Activated naive CD4-positive, alpha-beta T cell treated with anti-CD3 and anti-CD28 coated beads, Interleukin-2, amount 50 U/mL, for 24 hours (primary cell): ENCODE measurements around the gene SLC9A1.
"Not testable (repeated sequence)": the region's sequence is repeated elsewhere in the genome, so short reads cannot be mapped to it uniquely, and the experiment has no call there.

ENCODE experiments used
- H3K27ac Mint-ChIP-seq: one replicate; pipeline ENCODE4 v1.8.0; 2021; ENCODE audit warnings: mild to moderate bottlenecking, mixed read lengths
- H3K27me3 Mint-ChIP-seq: one replicate; pipeline ENCODE4 v1.8.0; 2021; ENCODE audit warnings: mixed read lengths
- H3K36me3 Mint-ChIP-seq: one replicate; pipeline ENCODE4 v1.8.0; 2021; ENCODE audit warnings: mixed read lengths
- H3K4me1 Mint-ChIP-seq: one replicate; pipeline ENCODE4 v1.8.0; 2021; ENCODE audit warnings: mixed read lengths
- H3K4me3 Mint-ChIP-seq: one replicate; pipeline ENCODE4 v1.8.0; 2021; ENCODE audit warnings: mild to moderate bottlenecking, mixed read lengths
- H3K9me3 Mint-ChIP-seq: one replicate; pipeline ENCODE4 v1.8.0; 2021; ENCODE audit warnings: mixed read lengths

SLC9A1 gene

GRCh38 chr1:27154991-27155781, at the start of gene SLC9A1:
SLC9A1 (minus strand) TSS chr1:27155125; CDS start chr1:27154334, 791 bp downstream.
- H3K4me1 Mint-ChIP-seq = peaks cover 46% of the 10 kb centered on the region
- peak within 1 kb of the TSS; percentile 93 for H3K4me3 Mint-ChIP-seq
- H3K9me3 Mint-ChIP-seq = no peaks in the 10 kb centered on the region
- peak within 1 kb of the TSS; percentile 99 for H3K27ac Mint-ChIP-seq
- H3K27me3 Mint-ChIP-seq = no peaks in the 10 kb centered on the region
- no peaks in the 10 kb centered on the region for H3K36me3 Mint-ChIP-seq

- no peaks in the 10 kb centered on the region for H3K4me1 Mint-ChIP-seq
- no peak overlapping the region for H3K4me3 Mint-ChIP-seq
- no peaks in the 10 kb centered on the region for H3K9me3 Mint-ChIP-seq
- no peaks in the 10 kb centered on the region for H3K27me3 Mint-ChIP-seq
- H3K36me3 Mint-ChIP-seq = no peaks in the 10 kb centered on the region
- H3K27ac Mint-ChIP-seq = no peak overlapping the region
Observed at GRCh38 chr1:27203946-27204345, 49.0 kb upstream of the SLC9A1 start.

- no peaks in the 10 kb centered on the region for H3K9me3 Mint-ChIP-seq
- H3K27ac Mint-ChIP-seq = no peak overlapping the region
- peaks cover 6% of the 10 kb centered on the region for H3K4me1 Mint-ChIP-seq
- no peak overlapping the region for H3K4me3 Mint-ChIP-seq
- no peaks in the 10 kb centered on the region for H3K27me3 Mint-ChIP-seq
- no peaks in the 10 kb centered on the region for H3K36me3 Mint-ChIP-seq
Observed at GRCh38 chr1:27201295-27201694, 46.4 kb upstream of the SLC9A1 start.

GRCh38 chr1:27193194-27193593, 38.3 kb upstream of the SLC9A1 start:
- no peak overlapping the region for H3K27ac Mint-ChIP-seq
- H3K4me3 Mint-ChIP-seq = no peak overlapping the region
- H3K4me1 Mint-ChIP-seq = peaks cover 6% of the 10 kb centered on the region
- no peaks in the 10 kb centered on the region for H3K9me3 Mint-ChIP-seq
- H3K36me3 Mint-ChIP-seq = no peaks in the 10 kb centered on the region
- H3K27me3 Mint-ChIP-seq = no peaks in the 10 kb centered on the region

- Mint-ChIP-seq H3K9me3 (no peaks in the 10 kb centered on the region), H3K27ac (no peak overlapping the region), H3K36me3 (no peaks in the 10 kb centered on the region), H3K27me3 (no peaks in the 10 kb centered on the region), H3K4me3 (no peak overlapping the region), H3K4me1 (no peaks in the 10 kb centered on the region)
Observed at GRCh38 chr1:27192039-27192529, 37.2 kb upstream of the SLC9A1 start.

- H3K4me3 Mint-ChIP-seq, H3K4me1 Mint-ChIP-seq, H3K9me3 Mint-ChIP-seq, H3K27ac Mint-ChIP-seq, H3K36me3 Mint-ChIP-seq, H3K27me3 Mint-ChIP-seq: not testable (repeated sequence)
Observed at GRCh38 chr1:27184665-27185064, 29.7 kb upstream of the SLC9A1 start.

GRCh38 chr1:27179979-27180378, 25.1 kb upstream of the SLC9A1 start:
- no peak overlapping the region for H3K27ac Mint-ChIP-seq
- H3K4me3 Mint-ChIP-seq = no peak overlapping the region
- peaks cover 3% of the 10 kb centered on the region for H3K36me3 Mint-ChIP-seq
- H3K4me1 Mint-ChIP-seq = no peaks in the 10 kb centered on the region
- no peaks in the 10 kb centered on the region for H3K27me3 Mint-ChIP-seq
- H3K9me3 Mint-ChIP-seq = no peaks in the 10 kb centered on the region

- no peak overlapping the region for H3K4me3 Mint-ChIP-seq
- H3K27ac Mint-ChIP-seq = no peak overlapping the region
- peaks cover 3% of the 10 kb centered on the region for H3K36me3 Mint-ChIP-seq
- H3K27me3 Mint-ChIP-seq = no peaks in the 10 kb centered on the region
- no peaks in the 10 kb centered on the region for H3K4me1 Mint-ChIP-seq
- H3K9me3 Mint-ChIP-seq = no peaks in the 10 kb centered on the region
Observed at GRCh38 chr1:27179379-27179778, 24.5 kb upstream of the SLC9A1 start.

- Mint-ChIP-seq H3K9me3 (no peaks in the 10 kb centered on the region), H3K36me3 (peaks cover 3% of the 10 kb centered on the region), H3K4me3 (no peak overlapping the region), H3K27me3 (no peaks in the 10 kb centered on the region), H3K4me1 (no peaks in the 10 kb centered on the region), H3K27ac (no peak overlapping the region)
Observed at GRCh38 chr1:27176954-27177353, 22.0 kb upstream of the SLC9A1 start.

GRCh38 chr1:27176323-27176722, 21.4 kb upstream of the SLC9A1 start:
- Mint-ChIP-seq H3K4me3 (no peak overlapping the region), H3K36me3 (peaks cover 3% of the 10 kb centered on the region), H3K27ac (no peak overlapping the region), H3K27me3 (no peaks in the 10 kb centered on the region), H3K9me3 (no peaks in the 10 kb centered on the region), H3K4me1 (no peaks in the 10 kb centered on the region)

- not testable (repeated sequence) for H3K27me3 Mint-ChIP-seq, H3K27ac Mint-ChIP-seq, H3K4me3 Mint-ChIP-seq, H3K9me3 Mint-ChIP-seq, H3K36me3 Mint-ChIP-seq, H3K4me1 Mint-ChIP-seq
Observed at GRCh38 chr1:27172992-27173391, 18.1 kb upstream of the SLC9A1 start.

GRCh38 chr1:27166929-27167328, 12.0 kb upstream of the SLC9A1 start:
- H3K36me3 Mint-ChIP-seq = no peaks in the 10 kb centered on the region
- H3K27ac Mint-ChIP-seq = no peak overlapping the region
- no peak overlapping the region for H3K4me3 Mint-ChIP-seq

GRCh38 chr1:27166351-27166802, 11.5 kb upstream of the SLC9A1 start:
- Mint-ChIP-seq H3K27me3 (no peaks in the 10 kb centered on the region), H3K36me3 (no peaks in the 10 kb centered on the region), H3K9me3 (no peaks in the 10 kb centered on the region), H3K4me3 (no peak overlapping the region), H3K27ac (no peak overlapping the region), H3K4me1 (peaks cover 10% of the 10 kb centered on the region)

More at GRCh38 chr1:27166929-27167328, 12.0 kb upstream of the SLC9A1 start:
- no peaks in the 10 kb centered on the region for H3K27me3 Mint-ChIP-seq
- peaks cover 5% of the 10 kb centered on the region for H3K4me1 Mint-ChIP-seq
- no peaks in the 10 kb centered on the region for H3K9me3 Mint-ChIP-seq

- Mint-ChIP-seq H3K4me1 (peaks cover 12% of the 10 kb centered on the region), H3K27ac (no peak overlapping the region)
Observed at GRCh38 chr1:27163093-27163492, 8.2 kb upstream of the SLC9A1 start.

GRCh38 chr1:27162090-27162489, 7.2 kb upstream of the SLC9A1 start:
- H3K36me3 Mint-ChIP-seq = no peaks in the 10 kb centered on the region
- H3K9me3 Mint-ChIP-seq = no peaks in the 10 kb centered on the region
- peaks cover 12% of the 10 kb centered on the region for H3K4me1 Mint-ChIP-seq
- no peak overlapping the region for H3K4me3 Mint-ChIP-seq
- H3K27ac Mint-ChIP-seq = peak overlapping the region; percentile 66
- H3K27me3 Mint-ChIP-seq = no peaks in the 10 kb centered on the region

More at GRCh38 chr1:27163093-27163492, 8.2 kb upstream of the SLC9A1 start:
- Mint-ChIP-seq H3K9me3 (no peaks in the 10 kb centered on the region), H3K36me3 (no peaks in the 10 kb centered on the region), H3K27me3 (no peaks in the 10 kb centered on the region), H3K4me3 (no peak overlapping the region)

- Mint-ChIP-seq H3K4me1 (peaks cover 12% of the 10 kb centered on the region), H3K27ac (peak overlapping the region; percentile 66), H3K4me3 (peak overlapping the region; percentile 30), H3K36me3 (no peaks in the 10 kb centered on the region), H3K27me3 (no peaks in the 10 kb centered on the region), H3K9me3 (no peaks in the 10 kb centered on the region)
Observed at GRCh38 chr1:27161594-27161993, 6.7 kb upstream of the SLC9A1 start.
